Measurements from ENCODE around the gene VSIG10L2.

- TF ChIP-seq ZC3H10 (CRISPR knock-in tag; IDR thresholded peaks at IDR 0.05) (no peak), PATZ1 (CRISPR knock-in tag; IDR thresholded peaks at IDR 0.05; ENCODE audit: borderline replicate concordance) (no peak), ZFP3 (CRISPR knock-in tag; IDR thresholded peaks at IDR 0.05) (no peak), ESRRG (CRISPR knock-in tag; IDR thresholded peaks at IDR 0.05) (no peak), CSRNP3 (CRISPR knock-in tag; IDR thresholded peaks at IDR 0.05) (no peak)
Observed at GRCh38 chr11:125950178-125950490, 4.3 kb downstream of the VSIG10L2 start.

All from SK-N-SH treated with all-trans-retinoic acid at 6 μM for 48 hours (cell line).